Amniotic epithelial cell (primary cell): Measurements from ENCODE around the gene TMEM14B.
"Not testable (repeated sequence)": the region's sequence is repeated elsewhere in the genome, so short reads cannot be mapped to it uniquely, and the experiment has no call there.

ENCODE experiments used
- DNase-seq: peaks from one replicate; pipeline ENCODE4 v3.0.0-alpha.2; 2010; ENCODE audit warnings: low read depth

Gene TMEM14B

GRCh38 chr6:10747251-10747972, at the start of gene TMEM14B:
TMEM14B (plus strand) TSS chr6:10747805; CDS start chr6:10749246, 1,441 bp downstream.
- peak; percentile 91 for DNase-seq

GRCh38 chr6:10713962-10714361, 33.6 kb upstream of the TMEM14B start:
- no peak for DNase-seq

- no peak for DNase-seq
Measured at GRCh38 chr6:10719296-10719963, 28.2 kb upstream of the TMEM14B start.

- DNase-seq, result no peak
Measured at GRCh38 chr6:10719964-10720264, 27.7 kb upstream of the TMEM14B start.

GRCh38 chr6:10720265-10720959, 27.2 kb upstream of the TMEM14B start:
- DNase-seq, result peak; percentile 16

GRCh38 chr6:10720960-10721849, 26.4 kb upstream of the TMEM14B start:
- not testable (repeated sequence) for DNase-seq

GRCh38 chr6:10721850-10722569, 25.6 kb upstream of the TMEM14B start:
- no peak for DNase-seq

- DNase-seq, result no peak
Measured at GRCh38 chr6:10722570-10722819, 25.1 kb upstream of the TMEM14B start.

- peak; percentile 99 for DNase-seq
Measured at GRCh38 chr6:10722820-10723566, 24.6 kb upstream of the TMEM14B start, which contains the start of gene TMEM14C. TMEM14C (plus strand) TSS chr6:10723070; CDS start chr6:10724614, 1,544 bp downstream.

GRCh38 chr6:10723567-10723881, 24.1 kb upstream of the TMEM14B start:
- no peak for DNase-seq

- no peak for DNase-seq
Measured at GRCh38 chr6:10725044-10725443, 22.6 kb upstream of the TMEM14B start.

GRCh38 chr6:10725716-10726115, 21.9 kb upstream of the TMEM14B start:
- no peak for DNase-seq

GRCh38 chr6:10730254-10730653, 17.4 kb upstream of the TMEM14B start:
- no peak for DNase-seq

GRCh38 chr6:10733151-10733715, 14.4 kb upstream of the TMEM14B start:
- peak; percentile 85 for DNase-seq

GRCh38 chr6:10733863-10734262, 13.7 kb upstream of the TMEM14B start:
- no peak for DNase-seq

- no peak for DNase-seq
Measured at GRCh38 chr6:10736731-10737130, 10.9 kb upstream of the TMEM14B start.

- DNase-seq, result no peak
Measured at GRCh38 chr6:10740061-10740460, 7.5 kb upstream of the TMEM14B start.

- not testable (repeated sequence) for DNase-seq
Measured at GRCh38 chr6:10741643-10742042, 6.0 kb upstream of the TMEM14B start.

- DNase-seq, result no peak
Measured at GRCh38 chr6:10742251-10742650, 5.4 kb upstream of the TMEM14B start.

- DNase-seq, result no peak
Measured at GRCh38 chr6:10743515-10743914, 4.1 kb upstream of the TMEM14B start.

- no peak for DNase-seq
Measured at GRCh38 chr6:10745116-10745515, 2.5 kb upstream of the TMEM14B start.
